Measurements from ENCODE around the gene PAFAH2. TPM values are rescaled to one million over a fixed set of nuclear protein-coding genes. Genes with fewer than 3 reads are reported as not detected.

PAFAH2 gene
- total and polyA plus RNA-seq, 2 of the 8 experiments (the other 6 are each of a cell fraction or from before 2014, with no cell fraction given): 7.7 to 9.3 TPM

- Histone ChIP-seq H3K56ac (replicated peaks; ENCODE audit: insufficient read length, low read depth, low read length) (no peak overlapping the region), H3K18ac (ENCODE audit: extremely low read depth, low read length) (no peak overlapping the region), H3K23me2 (ENCODE audit: low read depth, low read length) (no peaks in the 10 kb centered on the region), H3K14ac (ENCODE audit: insufficient read length) (no peak overlapping the region), H3K4me3 (ENCODE audit: extremely low read depth in 1 of 4, insufficient read depth in 2 of 4, low read depth in 3 of 4, low read length in 4 of 4) (no peak overlapping the region), H4K8ac (ENCODE audit: extremely low read depth, insufficient read depth, low read length) (no peak overlapping the region), H4K5ac (ENCODE audit: insufficient read length, low read depth, low read length) (no peak overlapping the region), H4K91ac (replicated peaks; ENCODE audit: insufficient read length, low read length) (no peak overlapping the region), H3K27me3 (replicated peaks in 1 of 4; ENCODE audit: control insufficient read depth in 3 of 4, extremely low read depth in 1 of 4, insufficient read depth in 3 of 4, low read length in 3 of 4) (no peaks in the 10 kb centered on the region; a peak in 2 of 7 replicates), H3K27ac (ENCODE audit: low read depth, low read length) (no peak overlapping the region), H3K4ac (replicated peaks; ENCODE audit: insufficient read length, low read depth, low read length) (no peak overlapping the region), H2BK15ac (ENCODE audit: low read length) (no peak overlapping the region), H2AK5ac (ENCODE audit: low read depth, low read length) (no peak overlapping the region), H2BK5ac (ENCODE audit: low read depth, low read length) (no peak overlapping the region), H3K79me1 (ENCODE audit: low read depth, low read length) (no peaks in the 10 kb centered on the region), H3K9me3 (ENCODE audit: insufficient read depth in 2 of 2, low read depth in 1 of 2, low read length in 1 of 2) (no peaks in the 10 kb centered on the region), H2BK20ac (ENCODE audit: low read length) (no peak overlapping the region), H3K4me1 (replicated peaks in 1 of 4; ENCODE audit: control insufficient read depth in 3 of 4, insufficient read depth in 4 of 4, low read length in 3 of 4) (peaks cover 2 to 8% (median 3%) of the 10 kb centered on the region in 4 experiments; a peak in 6 of 7 replicates), H3K4me2 (ENCODE audit: insufficient read depth in 1 of 2, low read depth in 2 of 2, low read length in 2 of 2) (no peak overlapping the region), H3K9ac (replicated peaks in 1 of 4; ENCODE audit: extremely low read depth in 1 of 4, low read depth in 3 of 4, low read length in 3 of 4) (no peak overlapping the region), H4K20me1 (replicated peaks in 1 of 2; ENCODE audit: control insufficient read depth in 1 of 2, insufficient read depth in 2 of 2, low read length in 2 of 2) (no peaks in the 10 kb centered on the region), H3K36me3 (ENCODE audit: control insufficient read depth in 2 of 4, insufficient read depth in 4 of 4, low read length in 3 of 4) (no peaks in the 10 kb centered on the region), H2AFZ (ENCODE audit: low read length) (no peak overlapping the region), H3K23ac (ENCODE audit: insufficient read length) (no peak overlapping the region), H2BK12ac (ENCODE audit: low read depth, low read length) (no peak overlapping the region), H2BK120ac (replicated peaks; ENCODE audit: low read depth, low read length) (no peak overlapping the region), H3K79me2 (ENCODE audit: control insufficient read depth in 1 of 2, insufficient read depth in 2 of 2, low read length in 2 of 2) (no peaks in the 10 kb centered on the region)
- DNase-seq (ENCODE audit: low read depth in 1 of 2, low spot score in 2 of 2) (no peak), FAIRE-seq (no peak)
- ChIA-PET CTCF (ENCODE audit: partially characterized antibody) (interaction anchor here (0.8 to 20.0 kb wide), 7 partner anchors 10 to 115 kb away, joined by 3 to 330 read pairs (median 4); partner anchors contain the start of gene STMN1), POLR2A (ENCODE audit: partially characterized antibody) (interaction anchor here (0.6 to 2.8 kb wide), 4 partner anchors 85 to 128 kb away, joined by 3 to 9 read pairs (median 3); partner anchors contain the start of gene PAQR7)
- WGBS, 2 experiments (ENCODE audit: extremely low coverage in 1 of 2, insufficient coverage in 1 of 2, insufficient read length in 1 of 2, insufficient replicate concordance in 2 of 2, low coverage in 1 of 2, low lambda C conversion rate in 2 of 2, missing lambda C conversion rate in 1 of 2): 89% methylated on average over 4 of the region's 4 CpGs; no CpG with 5 or more reads in 1 of the 2 experiments
- no peak for TF ChIP-seq KDM5A (IDR thresholded peaks at IDR 0.05; ENCODE audit: low read length)
- peak; percentile 41; the same call in 1 of the 2 replicates for TF ChIP-seq CEBPB (IDR thresholded peaks at IDR 0.05; ENCODE audit: low read depth, low read length)
- no peak for TF ChIP-seq CBX8 (IDR thresholded peaks at IDR 0.05; ENCODE audit: borderline replicate concordance, low read depth, low read length)
Observed at GRCh38 chr1:26003262-26003661, 5.4 kb upstream of the PAFAH2 start.

All from H1 (cell line).